HG02571 (cell line): ENCODE data around the gene INPP4B.

Experiments used
- ATAC-seq: cut with Tn5 transposase; IDR thresholded peaks from one replicate; pipeline ENCODE4 v1.9.1; 2021; ENCODE audit warnings: mild to moderate bottlenecking, moderate library complexity; ENCODE audit not compliant: unreplicated experiment

INPP4B gene

GRCh38 chr4:142316913-142317312 is 529.2 kb downstream of the INPP4B start:
- ATAC-seq: no peak

DNA sequence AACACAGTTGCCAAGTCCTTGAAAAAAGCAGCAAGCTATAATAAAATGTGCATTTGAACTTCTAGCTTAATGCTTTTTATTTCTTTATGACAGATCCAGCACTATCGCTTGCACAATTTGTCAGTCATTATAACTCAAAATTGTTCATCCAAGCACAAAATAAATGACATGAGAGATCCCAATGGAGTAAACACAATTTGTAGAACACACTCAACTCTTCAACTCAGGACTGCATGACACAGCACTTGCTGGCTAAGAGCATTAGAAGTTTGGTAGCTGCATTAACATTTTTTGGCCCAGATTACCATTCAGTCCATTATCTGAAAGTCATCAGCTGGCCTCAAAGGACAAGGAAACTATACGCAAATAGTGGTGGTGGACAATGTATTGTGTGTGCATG is 530.1 kb downstream of the INPP4B start:
- ATAC-seq: no peak

DNA sequence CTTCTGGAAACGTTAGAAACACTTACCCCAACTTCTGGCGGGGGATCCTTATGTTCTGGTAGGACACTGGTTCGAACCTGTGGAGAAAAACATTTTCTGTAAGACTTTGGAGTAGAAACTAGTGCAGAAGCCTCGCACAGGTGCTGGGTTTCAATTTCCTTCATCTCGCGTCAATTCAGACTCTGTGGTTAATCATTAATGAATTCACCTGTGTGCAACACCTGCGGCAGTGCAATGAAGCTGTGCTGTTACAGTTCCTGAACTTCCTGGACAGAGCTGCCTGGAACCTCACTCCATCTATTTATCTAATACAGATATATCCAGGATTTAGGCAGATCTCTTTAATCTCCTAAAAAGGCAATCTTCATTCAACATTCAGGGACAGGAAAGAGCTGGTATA is 531.4 kb downstream of the INPP4B start:
- no peak for ATAC-seq

DNA sequence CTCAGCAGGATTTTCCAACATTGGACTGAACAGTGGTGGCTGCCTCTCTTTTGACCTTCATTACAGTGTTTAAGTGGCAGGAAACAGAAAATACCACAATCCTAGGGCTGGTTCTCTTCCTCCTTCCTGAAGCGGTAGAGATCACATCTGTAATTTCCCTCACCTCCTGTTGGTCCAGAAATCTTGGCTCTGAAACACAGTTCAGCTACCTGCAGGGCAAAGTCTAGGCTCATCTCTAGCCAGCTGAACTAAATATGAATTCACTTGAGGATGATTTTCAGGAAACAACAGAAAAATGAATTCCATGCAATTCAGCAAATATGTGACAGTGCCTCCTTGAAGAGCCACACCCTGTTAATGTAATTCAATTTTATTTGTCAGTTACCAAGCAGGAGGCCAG is 531.9 kb downstream of the INPP4B start:
- ATAC-seq: no peak

DNA sequence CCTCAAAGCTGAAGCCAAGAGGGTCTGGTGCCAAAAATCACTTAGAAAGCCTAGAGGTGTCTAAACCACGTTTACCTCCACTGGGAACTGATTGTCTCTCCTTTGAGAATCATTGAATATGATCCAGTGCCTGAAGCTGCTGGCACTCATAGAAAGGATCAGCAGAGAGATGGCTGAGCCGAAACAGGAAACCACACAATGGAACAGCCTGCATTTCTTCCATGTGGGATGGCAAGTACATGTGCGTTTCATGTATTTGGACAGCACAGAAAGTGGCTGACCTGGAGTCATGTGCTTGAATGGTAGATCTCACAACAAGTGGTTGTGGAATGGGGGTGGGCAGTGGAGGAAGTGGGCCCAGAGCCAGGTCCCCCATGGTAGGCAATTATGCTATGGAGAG is 533.7 kb downstream of the INPP4B start:
- ATAC-seq: no peak

DNA sequence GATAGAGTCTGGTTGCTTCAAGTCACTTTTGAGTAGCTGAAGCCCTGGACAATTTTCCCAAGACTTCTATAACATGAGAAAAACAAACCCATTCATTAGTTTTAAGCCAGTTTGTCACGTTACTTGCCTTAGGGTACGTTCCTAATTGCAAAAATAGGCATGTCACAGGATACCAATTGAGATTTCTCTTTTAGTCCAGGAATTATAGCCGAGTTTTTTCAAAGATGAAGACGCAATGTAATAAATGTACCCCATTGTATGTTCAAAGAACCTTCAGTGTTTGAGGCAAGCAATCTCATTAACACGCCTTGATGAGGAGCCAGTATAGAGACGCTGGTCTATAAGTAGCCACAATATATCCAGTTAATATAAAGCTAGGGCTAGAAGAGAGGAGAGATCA is 534.2 kb downstream of the INPP4B start:
- ATAC-seq: no peak

- no peak for ATAC-seq
Observed at GRCh38 chr4:142309772-142310171, 536.3 kb downstream of the INPP4B start.

- no peak for ATAC-seq
Observed at GRCh38 chr4:142307857-142308256, 538.2 kb downstream of the INPP4B start.

GRCh38 chr4:142297313-142297712 is 548.8 kb downstream of the INPP4B start:
- ATAC-seq: no peak

- no peak for ATAC-seq
Observed at GRCh38 chr4:142293536-142293935, 552.6 kb downstream of the INPP4B start.

- no peak for ATAC-seq
Observed at GRCh38 chr4:142292231-142292630, 553.9 kb downstream of the INPP4B start.

DNA sequence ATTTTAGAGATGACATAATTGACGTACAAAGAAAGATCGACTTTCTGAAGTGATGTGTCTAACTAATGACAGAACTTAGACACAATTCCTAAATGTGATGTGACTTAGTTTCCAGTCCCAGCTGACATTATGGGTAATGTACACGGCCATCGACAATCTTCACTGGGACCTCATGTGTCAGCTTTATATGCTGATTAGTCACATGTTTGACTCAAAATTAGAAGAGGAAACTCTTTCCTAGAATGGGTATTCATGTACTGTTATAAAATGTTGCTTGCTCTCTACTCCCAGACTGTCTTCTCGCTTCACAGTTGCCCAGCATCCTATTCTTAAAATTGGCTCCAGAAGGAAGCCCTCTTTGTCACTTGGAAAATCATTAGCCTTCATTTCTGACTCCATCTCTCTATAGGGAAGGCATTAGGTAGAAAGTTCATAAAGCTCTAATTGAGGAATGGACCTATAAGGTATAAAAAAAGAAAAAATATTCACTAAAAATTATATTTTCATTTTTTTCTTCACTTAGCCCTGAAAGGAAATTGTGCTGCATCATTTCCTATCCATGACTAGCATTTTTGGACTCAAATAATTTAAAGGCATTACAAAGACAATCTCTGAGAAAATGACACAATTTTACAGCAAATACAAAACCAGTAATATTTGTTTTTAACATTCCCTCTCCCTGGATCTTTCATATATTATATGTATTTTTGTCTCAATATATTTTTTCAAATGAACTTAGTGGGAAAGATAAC is 554.6 kb downstream of the INPP4B start:
- ATAC-seq: no peak

- ATAC-seq: no peak
Observed at GRCh38 chr4:142287371-142287770, 558.7 kb downstream of the INPP4B start.

DNA sequence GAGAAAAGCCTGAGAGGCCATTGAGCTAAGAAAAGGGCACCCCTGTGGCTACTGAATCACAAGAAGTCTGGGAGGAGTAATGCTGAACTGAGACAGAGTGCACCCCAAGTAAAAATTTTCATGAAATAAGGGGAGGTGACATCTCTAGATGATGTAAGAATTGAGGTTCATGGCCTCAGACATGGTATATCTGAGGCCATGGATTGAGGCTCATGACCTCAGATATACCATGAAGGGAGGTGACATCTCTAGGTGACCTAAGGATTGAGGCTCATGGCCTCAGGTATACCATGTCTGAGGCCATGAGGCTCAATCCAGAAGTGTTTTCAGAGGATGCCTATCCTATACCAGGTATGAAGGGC is 560.9 kb downstream of the INPP4B start:
- ATAC-seq: no peak

DNA sequence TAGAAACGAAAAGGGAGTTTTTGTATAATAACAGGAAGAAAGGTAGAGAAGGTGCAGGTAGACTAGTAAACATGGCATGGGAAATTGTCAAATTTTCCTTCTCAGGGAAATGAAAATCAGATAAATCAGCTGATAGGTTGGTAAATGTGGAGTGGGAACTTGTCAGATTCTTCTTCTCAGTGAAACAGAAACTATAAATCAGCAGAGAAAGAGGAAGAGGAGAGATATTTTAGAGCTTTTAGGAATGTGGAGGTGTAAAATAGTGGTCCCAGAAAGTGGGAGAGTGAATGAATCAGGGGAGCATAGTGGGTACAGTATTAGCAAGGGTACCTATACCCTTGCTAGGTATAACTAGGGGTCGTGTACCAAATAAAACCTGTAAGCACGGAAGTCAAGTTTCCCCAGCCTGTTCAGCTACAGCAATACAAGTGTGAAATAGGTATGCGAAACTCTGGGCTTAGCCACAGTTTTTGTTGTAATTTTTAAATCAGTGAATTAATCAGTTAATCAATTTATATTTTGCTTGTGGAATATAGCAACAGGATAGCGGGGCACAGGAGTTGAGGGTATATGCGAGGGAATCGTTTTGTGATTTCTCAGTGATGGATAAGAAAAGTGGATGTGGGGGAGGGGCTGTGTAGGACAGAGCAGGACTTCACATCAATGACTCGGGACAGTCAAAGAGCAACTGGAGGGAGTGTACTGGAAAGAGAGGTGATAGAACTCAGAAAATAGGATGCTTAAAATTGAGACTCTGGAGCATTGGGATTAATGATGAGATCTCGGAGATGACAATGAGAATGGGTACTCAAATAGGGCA is 561.5 kb downstream of the INPP4B start:
- no peak for ATAC-seq

- no peak for ATAC-seq
Observed at GRCh38 chr4:142282870-142283431, 563.1 kb downstream of the INPP4B start.

- ATAC-seq: no peak
Observed at GRCh38 chr4:142281999-142282398, 564.1 kb downstream of the INPP4B start.

- ATAC-seq: no peak
Observed at GRCh38 chr4:142278663-142279062, 567.4 kb downstream of the INPP4B start.

- ATAC-seq: no peak
Observed at GRCh38 chr4:142278171-142278570, 567.9 kb downstream of the INPP4B start.

GRCh38 chr4:142274137-142274536 is 572.0 kb downstream of the INPP4B start:
- ATAC-seq: no peak

DNA sequence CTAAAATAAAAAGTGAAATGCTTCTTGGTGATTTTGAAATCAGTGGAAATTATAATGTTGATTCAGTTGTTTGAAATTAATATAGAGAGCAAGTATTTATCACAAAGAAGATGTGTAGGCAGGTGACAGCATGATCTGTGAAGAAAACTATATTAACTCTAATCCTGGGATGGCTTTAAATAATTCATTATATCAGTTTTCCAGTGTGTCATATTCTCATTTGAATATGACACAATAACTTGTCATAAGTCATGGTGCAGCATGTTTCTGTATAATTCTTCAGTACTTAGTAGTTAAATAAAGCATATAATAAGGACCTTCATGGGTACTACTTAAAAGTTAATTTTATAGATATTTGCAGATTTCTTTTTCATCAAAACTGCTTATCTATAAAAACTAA is 573.6 kb downstream of the INPP4B start:
- no peak for ATAC-seq

DNA sequence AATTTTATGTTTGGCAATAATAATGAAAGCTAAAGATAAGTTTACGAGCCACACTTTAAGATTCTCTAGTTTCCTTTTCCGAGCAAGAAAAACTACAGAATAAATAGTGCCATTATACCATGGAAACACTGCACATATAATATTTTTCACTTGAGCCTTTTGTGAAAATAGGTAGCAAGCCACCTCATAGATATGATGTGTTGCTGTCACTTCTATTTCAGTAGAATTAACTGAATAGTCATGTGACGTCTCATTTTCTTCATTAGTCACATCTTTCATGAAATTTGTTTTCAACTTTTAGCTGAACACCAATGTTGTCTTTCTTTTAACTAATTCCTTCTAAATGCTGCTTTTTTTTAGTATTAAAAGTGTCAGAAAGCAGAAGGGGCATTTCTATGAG is 574.3 kb downstream of the INPP4B start:
- ATAC-seq: no peak
